Measurements from ENCODE around the gene HIF1A. TPM values are rescaled to one million over a fixed set of nuclear protein-coding genes. Genes with fewer than 3 reads are reported as not detected.
A peak's percentile ranks its signal among the peaks of the same experiment; 100 is the strongest.

Gene HIF1A
- total RNA-seq, 1 donor, result 816 TPM

- no peak for DNase-seq (ENCODE audit: insufficient read length, low spot score, missing footprints)
- Histone ChIP-seq H4K20me1 (ENCODE audit: insufficient read depth, low read length) (peaks cover 44% of the 10 kb centered on the region), H2AFZ (ENCODE audit: low read length) (no peak overlapping the region), H3K79me2 (ENCODE audit: insufficient read depth, low read length) (peaks cover 67% of the 10 kb centered on the region), H3K27ac (ENCODE audit: low read depth, low read length) (peak overlapping the region; percentile 90), H3K4me2 (ENCODE audit: insufficient read depth, low read length) (peak overlapping the region; percentile 88), H3K4me3 (ENCODE audit: insufficient read depth, low read length) (peak overlapping the region; percentile 98), H3K9me3 (ENCODE audit: low read depth, low read length) (no peaks in the 10 kb centered on the region), H3K27me3 (ENCODE audit: insufficient read depth, low read length) (no peaks in the 10 kb centered on the region), H3K36me3 (ENCODE audit: insufficient read depth, low read length) (peaks cover 3% of the 10 kb centered on the region), H3K4me1 (ENCODE audit: insufficient read depth, low read length) (peaks cover 20% of the 10 kb centered on the region)
- TF ChIP-seq CTCF (IDR thresholded peaks at IDR 0.05; ENCODE audit: extremely low read depth, low read depth, low read length), result no peak
These were observed 1.5 kb downstream of the HIF1A start for GRCh38 chr14:61696753-61697318.

DNA sequence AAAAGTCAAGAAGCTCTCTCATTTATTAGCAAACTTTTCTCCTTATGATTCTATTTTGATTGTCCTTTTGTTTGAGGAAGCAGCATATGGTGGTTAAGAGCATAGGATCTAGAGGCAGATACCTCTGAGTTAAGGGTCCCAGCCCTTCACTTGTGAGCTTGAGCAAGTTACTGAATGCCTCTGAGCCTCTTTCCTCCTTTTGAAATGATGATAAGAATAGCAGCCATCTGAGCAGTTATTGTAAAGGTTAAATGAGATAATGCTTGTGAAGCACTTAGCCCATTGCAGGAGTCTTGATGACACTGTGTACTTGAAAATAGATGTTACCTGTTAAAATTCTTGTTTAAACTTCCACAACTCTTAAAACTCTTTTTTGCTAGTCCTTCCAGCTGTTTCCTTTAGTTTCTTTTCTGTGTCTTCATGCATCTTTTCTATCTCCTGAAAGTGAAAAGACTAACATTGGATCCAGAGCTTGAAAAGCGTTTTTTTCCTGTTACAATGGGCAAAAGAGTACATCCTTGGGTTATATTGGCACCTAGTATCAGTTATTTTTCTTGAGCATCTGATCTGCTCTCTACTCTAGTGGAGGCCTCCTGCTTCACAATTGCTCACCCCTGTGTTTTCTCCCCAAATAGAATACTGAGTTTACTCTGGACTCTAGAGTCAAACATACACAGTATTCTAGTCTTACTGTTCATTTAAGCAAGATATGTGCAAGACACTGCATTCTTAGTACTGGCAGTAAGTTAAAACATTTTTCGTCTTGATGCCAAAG lies 3.1 kb downstream of the HIF1A start:
- Histone ChIP-seq H2AFZ (ENCODE audit: low read length) (no peak overlapping the region), H3K27me3 (ENCODE audit: insufficient read depth, low read length) (no peaks in the 10 kb centered on the region), H3K4me1 (ENCODE audit: insufficient read depth, low read length) (peaks cover 27% of the 10 kb centered on the region), H3K36me3 (ENCODE audit: insufficient read depth, low read length) (peaks cover 3% of the 10 kb centered on the region), H3K4me2 (ENCODE audit: insufficient read depth, low read length) (peak overlapping the region; percentile 88), H3K9me3 (ENCODE audit: low read depth, low read length) (no peaks in the 10 kb centered on the region), H4K20me1 (ENCODE audit: insufficient read depth, low read length) (peaks cover 52% of the 10 kb centered on the region), H3K4me3 (ENCODE audit: insufficient read depth, low read length) (peak overlapping the region; percentile 98), H3K27ac (ENCODE audit: low read depth, low read length) (peak overlapping the region; percentile 90), H3K79me2 (ENCODE audit: insufficient read depth, low read length) (peaks cover 82% of the 10 kb centered on the region)
- no peak for DNase-seq (ENCODE audit: insufficient read length, low spot score, missing footprints)
- TF ChIP-seq CTCF (IDR thresholded peaks at IDR 0.05; ENCODE audit: extremely low read depth, low read depth, low read length), result no peak

DNA sequence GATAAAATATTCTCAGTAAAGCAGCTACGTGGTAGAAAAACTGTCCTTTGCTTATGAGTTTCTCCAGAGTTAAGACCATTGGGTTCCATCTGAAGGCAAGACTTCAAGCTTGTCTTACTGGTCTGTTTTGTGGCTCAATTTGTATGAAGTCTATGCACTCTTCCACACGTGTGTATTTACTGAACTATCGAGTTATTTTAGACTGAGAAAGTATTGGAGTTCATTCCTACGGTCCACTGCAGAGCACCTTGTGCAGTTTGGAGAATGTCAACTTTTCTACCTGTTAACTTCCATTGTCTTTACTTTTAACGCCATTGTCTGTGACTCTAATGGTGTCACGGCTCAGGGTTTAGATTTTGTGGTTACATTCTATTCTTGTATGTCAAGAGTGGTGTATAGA lies 3.7 kb downstream of the HIF1A start:
- peak overlapping the region; percentile 98 for H3K4me3 ChIP-seq (ENCODE audit: insufficient read depth, low read length)
- H3K4me2 ChIP-seq (ENCODE audit: insufficient read depth, low read length), result peak overlapping the region; percentile 88
- peaks cover 33% of the 10 kb centered on the region for H3K4me1 ChIP-seq (ENCODE audit: insufficient read depth, low read length)
- no peak for TF ChIP-seq CTCF (IDR thresholded peaks at IDR 0.05; ENCODE audit: extremely low read depth, low read depth, low read length)
- H3K27me3 ChIP-seq (ENCODE audit: insufficient read depth, low read length), result no peaks in the 10 kb centered on the region
- H4K20me1 ChIP-seq (ENCODE audit: insufficient read depth, low read length), result peaks cover 59% of the 10 kb centered on the region
- peaks cover 88% of the 10 kb centered on the region for H3K79me2 ChIP-seq (ENCODE audit: insufficient read depth, low read length)
- H3K27ac ChIP-seq (ENCODE audit: low read depth, low read length), result peak overlapping the region; percentile 90
- no peak for DNase-seq (ENCODE audit: insufficient read length, low spot score, missing footprints)
- no peaks in the 10 kb centered on the region for H3K9me3 ChIP-seq (ENCODE audit: low read depth, low read length)
- peaks cover 3% of the 10 kb centered on the region for H3K36me3 ChIP-seq (ENCODE audit: insufficient read depth, low read length)
- no peak overlapping the region for H2AFZ ChIP-seq (ENCODE audit: low read length)
